HCT116 (cell line): ENCODE data around the gene TRDMT1.

Source experiments
- EGR1 ChIP-seq: IDR thresholded peaks from 2 replicates; pipeline ENCODE4 v1.6.1; 2012; ENCODE audit warnings: low read depth
- EZH2 ChIP-seq: fragments of 200-600 bp; sonication (generic); IDR thresholded peaks from 2 replicates; pipeline ENCODE4 v1.6.1; 2017; ENCODE audit warnings: antibody characterized with exemption, mixed run types
- EZH2phosphoT487 ChIP-seq: fragments of 200-600 bp; IDR thresholded peaks from 2 replicates; pipeline ENCODE4 v1.6.1; 2018; ENCODE audit warnings: antibody characterized with exemption, borderline replicate concordance
- POLR2A ChIP-seq: IDR thresholded peaks from 2 replicates; pipeline ENCODE4 v1.7.0; 2011; ENCODE audit warnings: borderline replicate concordance; ENCODE audit not compliant: insufficient read depth, insufficient read length; ENCODE audit errors: extremely low read depth
- POLR2AphosphoS5 ChIP-seq: IDR thresholded peaks from 2 replicates; pipeline ENCODE4 v1.6.1; 2011; ENCODE audit warnings: mild to moderate bottlenecking, low read depth, low read length, moderate library complexity
- SIN3A ChIP-seq: IDR thresholded peaks from 2 replicates; pipeline ENCODE4 v1.6.1; 2012; ENCODE audit warnings: low read depth
- SP1 ChIP-seq: IDR thresholded peaks from 2 replicates; pipeline ENCODE4 v1.6.1; 2012; ENCODE audit warnings: low read depth
- YY1 ChIP-seq: IDR thresholded peaks from 2 replicates; pipeline ENCODE4 v1.6.1; 2011; ENCODE audit warnings: low read length, low read depth, moderate library complexity, mild to moderate bottlenecking; ENCODE audit not compliant: insufficient replicate concordance; ENCODE audit errors: extremely low read depth
- TF ChIP-seq, protein P1 (sequence below), 3 experiments: fragments of 200-600 bp in 1 of 3; sonication (generic) in 1 of 3; IDR thresholded peaks in 2 of 3; conservative IDR thresholded peaks in 1 of 3; 2 replicates each; pipeline ENCODE4 v1.5.1; 2012 to 2017; ENCODE audit warnings: low read depth in 2 of 3, low read length in 2 of 3, antibody characterized with exemption in 1 of 3, borderline replicate concordance in 1 of 3, control low read depth in 1 of 3, mild to moderate bottlenecking in 1 of 3, mixed read lengths in 1 of 3, mixed run types in 1 of 3, moderate library complexity in 1 of 3; ENCODE audit not compliant: insufficient read depth in 1 of 3
- TF ChIP-seq, protein P2 (sequence below): IDR thresholded peaks from 2 replicates; pipeline ENCODE4 v1.6.1; 2012
- TF ChIP-seq, protein P3 (sequence below): IDR thresholded peaks from 2 replicates; pipeline ENCODE4 v1.6.1; 2011; ENCODE audit warnings: mild to moderate bottlenecking, low read length, moderate library complexity; ENCODE audit not compliant: insufficient replicate concordance; ENCODE audit errors: extremely low read depth
- TF ChIP-seq, protein P4 (sequence below): IDR thresholded peaks from 2 replicates; pipeline ENCODE4 v1.6.1; 2012; ENCODE audit warnings: low read depth

DNA sequence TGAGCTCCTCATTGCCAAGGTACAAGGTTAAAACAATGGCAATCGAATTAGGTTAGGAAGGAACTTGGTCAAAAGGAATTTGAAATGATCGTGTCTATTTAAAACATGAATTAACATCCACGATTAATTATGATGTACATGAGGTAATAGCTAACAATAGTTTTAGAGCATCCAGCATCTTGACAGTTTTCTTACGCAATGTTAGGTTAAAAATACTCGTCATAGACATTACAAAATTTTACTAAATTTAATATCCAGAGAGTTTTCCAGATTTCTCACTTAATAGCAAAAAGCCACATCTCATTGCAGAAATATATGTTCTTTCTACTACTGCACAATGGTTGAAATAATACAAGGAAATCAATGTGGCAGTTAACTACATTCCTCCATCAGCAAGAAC, 94.5 kb downstream of the TRDMT1 start:
- TF ChIP-seq EZH2phosphoT487 (no peak), EGR1 (no peak), SP1 (no peak), POLR2AphosphoS5 (no peak), POLR2A (no peak), YY1 (no peak), EZH2 (no peak), SIN3A (no peak)
- TF ChIP-seq, protein P1, sequence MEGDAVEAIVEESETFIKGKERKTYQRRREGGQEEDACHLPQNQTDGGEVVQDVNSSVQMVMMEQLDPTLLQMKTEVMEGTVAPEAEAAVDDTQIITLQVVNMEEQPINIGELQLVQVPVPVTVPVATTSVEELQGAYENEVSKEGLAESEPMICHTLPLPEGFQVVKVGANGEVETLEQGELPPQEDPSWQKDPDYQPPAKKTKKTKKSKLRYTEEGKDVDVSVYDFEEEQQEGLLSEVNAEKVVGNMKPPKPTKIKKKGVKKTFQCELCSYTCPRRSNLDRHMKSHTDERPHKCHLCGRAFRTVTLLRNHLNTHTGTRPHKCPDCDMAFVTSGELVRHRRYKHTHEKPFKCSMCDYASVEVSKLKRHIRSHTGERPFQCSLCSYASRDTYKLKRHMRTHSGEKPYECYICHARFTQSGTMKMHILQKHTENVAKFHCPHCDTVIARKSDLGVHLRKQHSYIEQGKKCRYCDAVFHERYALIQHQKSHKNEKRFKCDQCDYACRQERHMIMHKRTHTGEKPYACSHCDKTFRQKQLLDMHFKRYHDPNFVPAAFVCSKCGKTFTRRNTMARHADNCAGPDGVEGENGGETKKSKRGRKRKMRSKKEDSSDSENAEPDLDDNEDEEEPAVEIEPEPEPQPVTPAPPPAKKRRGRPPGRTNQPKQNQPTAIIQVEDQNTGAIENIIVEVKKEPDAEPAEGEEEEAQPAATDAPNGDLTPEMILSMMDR (IDR thresholded peaks at IDR 0.05 in 2 of 3, conservative IDR thresholded peaks at IDR 0.05 in 1 of 3; ENCODE audit: borderline replicate concordance in 1 of 3, insufficient read depth in 1 of 3, low read depth in 2 of 3, low read length in 2 of 3), result no peak
- TF ChIP-seq, protein P2, sequence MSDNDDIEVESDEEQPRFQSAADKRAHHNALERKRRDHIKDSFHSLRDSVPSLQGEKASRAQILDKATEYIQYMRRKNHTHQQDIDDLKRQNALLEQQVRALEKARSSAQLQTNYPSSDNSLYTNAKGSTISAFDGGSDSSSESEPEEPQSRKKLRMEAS, result no peak
- TF ChIP-seq, protein P3, sequence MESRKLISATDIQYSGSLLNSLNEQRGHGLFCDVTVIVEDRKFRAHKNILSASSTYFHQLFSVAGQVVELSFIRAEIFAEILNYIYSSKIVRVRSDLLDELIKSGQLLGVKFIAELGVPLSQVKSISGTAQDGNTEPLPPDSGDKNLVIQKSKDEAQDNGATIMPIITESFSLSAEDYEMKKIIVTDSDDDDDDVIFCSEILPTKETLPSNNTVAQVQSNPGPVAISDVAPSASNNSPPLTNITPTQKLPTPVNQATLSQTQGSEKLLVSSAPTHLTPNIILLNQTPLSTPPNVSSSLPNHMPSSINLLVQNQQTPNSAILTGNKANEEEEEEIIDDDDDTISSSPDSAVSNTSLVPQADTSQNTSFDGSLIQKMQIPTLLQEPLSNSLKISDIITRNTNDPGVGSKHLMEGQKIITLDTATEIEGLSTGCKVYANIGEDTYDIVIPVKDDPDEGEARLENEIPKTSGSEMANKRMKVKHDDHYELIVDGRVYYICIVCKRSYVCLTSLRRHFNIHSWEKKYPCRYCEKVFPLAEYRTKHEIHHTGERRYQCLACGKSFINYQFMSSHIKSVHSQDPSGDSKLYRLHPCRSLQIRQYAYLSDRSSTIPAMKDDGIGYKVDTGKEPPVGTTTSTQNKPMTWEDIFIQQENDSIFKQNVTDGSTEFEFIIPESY, result no peak
- TF ChIP-seq, protein P4, sequence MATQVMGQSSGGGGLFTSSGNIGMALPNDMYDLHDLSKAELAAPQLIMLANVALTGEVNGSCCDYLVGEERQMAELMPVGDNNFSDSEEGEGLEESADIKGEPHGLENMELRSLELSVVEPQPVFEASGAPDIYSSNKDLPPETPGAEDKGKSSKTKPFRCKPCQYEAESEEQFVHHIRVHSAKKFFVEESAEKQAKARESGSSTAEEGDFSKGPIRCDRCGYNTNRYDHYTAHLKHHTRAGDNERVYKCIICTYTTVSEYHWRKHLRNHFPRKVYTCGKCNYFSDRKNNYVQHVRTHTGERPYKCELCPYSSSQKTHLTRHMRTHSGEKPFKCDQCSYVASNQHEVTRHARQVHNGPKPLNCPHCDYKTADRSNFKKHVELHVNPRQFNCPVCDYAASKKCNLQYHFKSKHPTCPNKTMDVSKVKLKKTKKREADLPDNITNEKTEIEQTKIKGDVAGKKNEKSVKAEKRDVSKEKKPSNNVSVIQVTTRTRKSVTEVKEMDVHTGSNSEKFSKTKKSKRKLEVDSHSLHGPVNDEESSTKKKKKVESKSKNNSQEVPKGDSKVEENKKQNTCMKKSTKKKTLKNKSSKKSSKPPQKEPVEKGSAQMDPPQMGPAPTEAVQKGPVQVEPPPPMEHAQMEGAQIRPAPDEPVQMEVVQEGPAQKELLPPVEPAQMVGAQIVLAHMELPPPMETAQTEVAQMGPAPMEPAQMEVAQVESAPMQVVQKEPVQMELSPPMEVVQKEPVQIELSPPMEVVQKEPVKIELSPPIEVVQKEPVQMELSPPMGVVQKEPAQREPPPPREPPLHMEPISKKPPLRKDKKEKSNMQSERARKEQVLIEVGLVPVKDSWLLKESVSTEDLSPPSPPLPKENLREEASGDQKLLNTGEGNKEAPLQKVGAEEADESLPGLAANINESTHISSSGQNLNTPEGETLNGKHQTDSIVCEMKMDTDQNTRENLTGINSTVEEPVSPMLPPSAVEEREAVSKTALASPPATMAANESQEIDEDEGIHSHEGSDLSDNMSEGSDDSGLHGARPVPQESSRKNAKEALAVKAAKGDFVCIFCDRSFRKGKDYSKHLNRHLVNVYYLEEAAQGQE, result no peak
